Astrocyte (in vitro differentiated cells and primary cell): Measurements from ENCODE around the gene KREMEN1. TPM values are rescaled to one million over a fixed set of nuclear protein-coding genes. Genes with fewer than 3 reads are reported as not detected.

Experiments
- DNase-seq: peaks from one replicate; pipeline ENCODE4 v3.0.0-alpha.2; 2010; ENCODE audit warnings: low read depth
- FAIRE-seq: peaks from 2 replicates; lab custom pipeline; 2011; peaks lifted over from hg19 to GRCh38; lab: Jason Lieb, UNC
- H2AFZ ChIP-seq: 2 replicates; pipeline ENCODE4 v1.6.0; 2012; ENCODE audit warnings: low read depth, low read length, inconsistent platforms
- H3K27ac ChIP-seq: 2 replicates; pipeline ENCODE4 v1.5.1; 2011; ENCODE audit warnings: low read depth, low read length, inconsistent platforms
- H3K27me3 ChIP-seq: 2 replicates; pipeline ENCODE4 v1.6.0; 2011; ENCODE audit warnings: low read length, inconsistent platforms; ENCODE audit not compliant: insufficient read depth
- H3K36me3 ChIP-seq: 2 replicates; pipeline ENCODE4 v1.5.1; 2011; ENCODE audit warnings: low read length, inconsistent platforms; ENCODE audit not compliant: insufficient read depth
- H3K4me1 ChIP-seq: 2 replicates; pipeline ENCODE4 v1.5.1; 2011; ENCODE audit warnings: low read length, inconsistent platforms; ENCODE audit not compliant: insufficient read depth
- H3K4me2 ChIP-seq: 2 replicates; pipeline ENCODE4 v1.6.0; 2012; ENCODE audit warnings: low read length, inconsistent platforms
- H3K4me3 ChIP-seq: 2 replicates; pipeline ENCODE4 v1.5.1; 2011; ENCODE audit warnings: low read depth, mild to moderate bottlenecking, low read length, inconsistent platforms; ENCODE audit not compliant: insufficient read depth
- H3K79me2 ChIP-seq: 2 replicates; pipeline ENCODE4 v1.6.0; 2012; ENCODE audit warnings: mild to moderate bottlenecking, low read length, inconsistent platforms; ENCODE audit not compliant: insufficient read depth
- H3K9ac ChIP-seq: 2 replicates; pipeline ENCODE4 v1.6.0; 2012; ENCODE audit warnings: mild to moderate bottlenecking, low read length, inconsistent platforms
- H3K9me3 ChIP-seq: 2 replicates; pipeline ENCODE4 v1.5.1; 2012; ENCODE audit warnings: low read depth, mild to moderate bottlenecking, low read length, inconsistent platforms; ENCODE audit not compliant: insufficient read depth
- H4K20me1 ChIP-seq: 2 replicates; pipeline ENCODE4 v1.6.0; 2012; ENCODE audit warnings: low read length, inconsistent platforms; ENCODE audit not compliant: insufficient read depth
- H3K27ac Mint-ChIP-seq: one replicate; pipeline ENCODE4 v1.8.0; 2021; ENCODE audit warnings: mild to moderate bottlenecking, mixed read lengths; ENCODE audit not compliant: unreplicated experiment
- H3K27me3 Mint-ChIP-seq: one replicate; pipeline ENCODE4 v1.8.0; 2021; ENCODE audit warnings: low read depth, mixed read lengths; ENCODE audit not compliant: unreplicated experiment
- H3K36me3 Mint-ChIP-seq: one replicate; pipeline ENCODE4 v1.8.0; 2021; ENCODE audit warnings: low read depth, mixed read lengths; ENCODE audit not compliant: unreplicated experiment
- H3K4me1 Mint-ChIP-seq: one replicate; pipeline ENCODE4 v1.8.0; 2021; ENCODE audit warnings: low read depth, mixed read lengths; ENCODE audit not compliant: unreplicated experiment
- H3K4me3 Mint-ChIP-seq: one replicate; pipeline ENCODE4 v1.8.0; 2021; ENCODE audit warnings: mild to moderate bottlenecking, moderate library complexity, mixed read lengths; ENCODE audit not compliant: unreplicated experiment
- H3K9me3 Mint-ChIP-seq: one replicate; pipeline ENCODE4 v1.8.0; 2021; ENCODE audit warnings: mild to moderate bottlenecking, mixed read lengths; ENCODE audit not compliant: unreplicated experiment
- CTCF ChIP-seq: IDR thresholded peaks from 2 replicates; pipeline ENCODE4 v1.5.1; 2011; ENCODE audit warnings: low read depth, mild to moderate bottlenecking, inconsistent platforms, low read length, moderate library complexity; ENCODE audit not compliant: insufficient read depth
- EZH2 ChIP-seq: IDR thresholded peaks from 2 replicates; pipeline ENCODE4 v1.6.1; 2012; ENCODE audit warnings: mild to moderate bottlenecking, low read length, inconsistent platforms; ENCODE audit not compliant: insufficient read depth
- total RNA-seq: library from RNA; stranded (reverse); gene quantifications from 2 replicates; pipeline ENCODE4 v1.2.1, GENCODE V29; 2021

Gene KREMEN1
- total RNA-seq, 1 donor from 2014 or later, result 3.3 TPM

DNA sequence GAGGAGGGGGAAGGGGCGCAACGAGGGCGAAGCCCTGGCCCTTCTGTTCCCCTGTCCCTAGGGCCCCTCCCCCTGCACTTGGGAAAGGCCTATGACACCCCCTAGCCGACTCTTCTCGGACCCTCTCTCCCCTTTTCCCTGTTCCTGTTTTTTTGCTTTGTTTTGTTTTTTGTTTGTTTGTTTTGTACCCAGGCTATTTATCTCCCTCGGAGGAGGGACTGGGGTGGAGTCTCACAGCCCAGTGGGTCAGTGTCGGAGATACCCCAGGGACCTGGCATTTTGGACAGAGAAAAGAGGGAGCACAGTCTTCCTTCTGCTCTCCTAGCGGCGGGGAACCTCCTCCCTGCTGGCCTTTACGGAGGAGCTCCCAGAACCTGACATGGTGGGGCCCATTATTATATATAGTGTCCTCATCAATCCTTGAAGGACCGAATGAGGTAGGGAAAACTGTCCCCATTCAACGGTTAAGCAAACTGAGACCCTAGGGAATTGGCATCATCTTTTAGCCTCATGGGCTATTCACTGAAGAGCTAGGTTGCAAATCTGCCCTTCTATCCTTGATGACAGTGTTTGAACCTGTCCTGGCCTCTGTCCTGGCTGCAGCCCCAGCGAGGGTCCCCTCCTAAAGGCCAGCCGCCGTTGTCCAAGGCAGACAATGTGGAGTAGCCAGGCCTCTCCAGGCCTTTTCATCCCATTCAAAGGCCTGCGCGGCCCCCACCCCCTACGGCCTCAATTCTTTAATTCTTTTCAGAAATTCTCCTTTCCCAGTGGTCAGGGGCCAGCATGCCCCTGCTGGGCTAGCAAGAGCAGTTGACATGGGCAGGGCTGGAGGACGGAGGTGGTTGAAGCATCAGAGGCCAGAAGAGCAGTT is 133.8 kb downstream of the KREMEN1 start:
- peaks cover 27% of the 10 kb centered on the region for H3K27me3 Mint-ChIP-seq
- peaks cover 12% of the 10 kb centered on the region for H3K4me1 ChIP-seq
- peak overlapping the region; percentile 85 for H2AFZ ChIP-seq
- no peaks in the 10 kb centered on the region for H3K36me3 ChIP-seq
- H3K79me2 ChIP-seq, result no peaks in the 10 kb centered on the region
- H3K27me3 ChIP-seq, result peaks cover 10% of the 10 kb centered on the region
- no peaks in the 10 kb centered on the region for H3K36me3 Mint-ChIP-seq
- TF ChIP-seq EZH2 (peak; percentile 21), CTCF (no peak)
- H4K20me1 ChIP-seq, result no peaks in the 10 kb centered on the region
- DNase-seq (no peak), FAIRE-seq (no peak)
- H3K27ac Mint-ChIP-seq, result no peak overlapping the region
- peak overlapping the region; percentile 83 for H3K4me2 ChIP-seq
- peak overlapping the region; percentile 46 for H3K4me3 ChIP-seq
- H3K9me3 ChIP-seq, result no peaks in the 10 kb centered on the region
- H3K4me3 Mint-ChIP-seq, result peak overlapping the region; percentile 76
- no peaks in the 10 kb centered on the region for H3K9me3 Mint-ChIP-seq
- H3K9ac ChIP-seq, result peak overlapping the region; percentile 54
- no peak overlapping the region for H3K27ac ChIP-seq
- H3K4me1 Mint-ChIP-seq, result no peaks in the 10 kb centered on the region

- no peaks in the 10 kb centered on the region for H3K9me3 ChIP-seq
- Mint-ChIP-seq H3K27me3 (peaks cover 28% of the 10 kb centered on the region), H3K27ac (no peak overlapping the region), H3K4me1 (no peaks in the 10 kb centered on the region), H3K36me3 (no peaks in the 10 kb centered on the region), H3K9me3 (no peaks in the 10 kb centered on the region), H3K4me3 (no peak overlapping the region)
- no peak overlapping the region for H3K4me3 ChIP-seq
- DNase-seq (no peak), FAIRE-seq (no peak)
- no peaks in the 10 kb centered on the region for H3K79me2 ChIP-seq
- no peak overlapping the region for H3K4me2 ChIP-seq
- H3K4me1 ChIP-seq, result peaks cover 12% of the 10 kb centered on the region
- H4K20me1 ChIP-seq, result no peaks in the 10 kb centered on the region
- TF ChIP-seq CTCF (no peak), EZH2 (no peak)
- H3K36me3 ChIP-seq, result no peaks in the 10 kb centered on the region
- no peak overlapping the region for H3K9ac ChIP-seq
- H3K27ac ChIP-seq, result no peak overlapping the region
- H2AFZ ChIP-seq, result no peak overlapping the region
- peaks cover 10% of the 10 kb centered on the region for H3K27me3 ChIP-seq
Measured at GRCh38 chr22:29207243-29207550, 134.4 kb downstream of the KREMEN1 start.
